Left renal pelvis (tissue), 4 donors: ENCODE measurements around the gene LEF1. TPM values are rescaled to one million over a fixed set of nuclear protein-coding genes. Genes with fewer than 3 reads are reported as not detected.

Experiments used
- DNase-seq, 4 donors: peaks; one replicate each; pipeline ENCODE4 v3.0.0-alpha.2; 2013; ENCODE audit warnings: low read depth in 4 of 4, low spot score in 3 of 4
- polyA plus RNA-seq, 4 donors: library from polyadenylated mRNA; unstranded; fragments of 120-200 nt; gene quantifications; one replicate each; pipeline ENCODE4 v1.2.1, GENCODE V29; 2013; ENCODE audit not compliant: insufficient read length in 4 of 4

The LEF1 gene
- polyA plus RNA-seq, 4 donors, result 70.6 to 124 (median 84.9) TPM

DNA sequence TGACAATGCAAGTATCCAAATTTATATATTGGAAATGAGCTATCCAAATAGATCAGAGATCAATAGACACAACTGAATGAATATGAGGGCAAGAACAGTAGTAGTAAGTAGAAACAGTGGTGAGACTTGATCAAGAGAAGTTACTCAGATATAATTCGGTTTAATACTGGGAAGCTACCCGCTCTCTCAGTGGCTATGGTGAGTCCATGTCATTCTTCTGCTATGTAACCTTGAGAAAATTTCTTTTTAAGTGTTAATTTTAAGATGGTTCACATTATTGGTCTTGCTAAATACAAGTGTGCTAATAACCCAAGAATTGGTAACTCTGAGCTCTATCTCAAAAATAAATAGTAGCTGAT is 53.6 kb downstream of the LEF1 start:
- no peak for DNase-seq

DNA sequence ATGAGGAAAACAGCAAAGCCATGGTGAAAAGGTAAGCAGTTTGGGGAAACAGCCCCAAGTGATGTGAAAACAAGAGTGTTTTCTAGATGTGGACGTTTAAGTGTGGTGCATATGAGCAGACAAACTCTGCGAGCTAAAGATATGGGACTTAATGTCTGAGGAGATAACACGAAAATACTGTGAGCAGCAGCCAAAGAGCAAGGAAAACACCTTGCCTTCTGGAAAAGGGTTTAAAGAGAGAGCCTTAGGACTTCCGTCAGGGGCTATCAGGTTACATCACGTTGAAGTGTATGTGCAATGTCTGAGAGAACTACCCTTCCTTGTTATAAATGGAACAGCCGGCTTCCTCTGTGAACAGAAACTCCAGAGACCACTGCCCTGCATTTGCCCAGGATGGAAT is 54.2 kb downstream of the LEF1 start:
- DNase-seq, result peak in 1 of 4 donors; percentile 17

DNA sequence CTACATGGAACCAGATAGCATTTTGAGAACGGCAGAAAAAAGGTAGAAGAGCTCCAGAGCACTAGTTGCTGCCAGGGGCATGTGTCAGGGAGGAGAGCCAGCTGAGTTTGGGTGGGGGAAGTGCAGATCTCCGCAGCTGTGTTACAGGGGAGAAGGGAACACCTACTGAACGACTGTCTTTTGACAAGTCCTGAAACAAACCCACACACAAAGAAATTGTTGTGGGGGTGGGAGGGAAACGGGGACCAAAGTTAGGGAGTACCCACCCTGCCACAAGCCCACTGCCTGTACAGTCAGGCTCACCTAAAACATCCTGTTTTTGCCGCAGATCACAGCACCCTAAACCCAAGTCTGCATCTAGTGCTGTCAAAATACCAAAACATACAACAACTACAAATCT is 55.5 kb downstream of the LEF1 start:
- DNase-seq, result no peak

- DNase-seq, result no peak
These were observed 57.0 kb downstream of the LEF1 start for GRCh38 chr4:108111781-108112180.

DNA sequence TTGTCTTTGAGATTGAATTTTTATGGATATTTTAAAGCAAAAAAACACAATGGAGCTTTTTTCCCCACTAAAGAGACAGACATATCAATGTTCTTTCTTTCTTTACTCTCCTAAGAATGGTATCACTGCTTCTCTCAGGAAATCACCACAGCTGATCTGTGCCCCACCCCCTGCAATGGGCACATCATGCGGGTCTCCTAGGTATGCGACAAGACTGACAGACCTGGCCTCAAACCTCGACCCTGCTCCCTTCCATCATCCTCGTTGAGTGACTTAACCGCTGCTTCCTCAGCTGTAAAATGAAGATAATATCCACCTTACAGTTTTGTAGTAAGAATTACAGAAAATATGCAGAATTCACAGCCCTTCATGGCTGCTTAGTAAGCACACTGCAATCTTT is 58.3 kb downstream of the LEF1 start:
- no peak for DNase-seq

GRCh38 chr4:108109997-108110416 is 58.7 kb downstream of the LEF1 start:
- DNase-seq, result no peak

DNA sequence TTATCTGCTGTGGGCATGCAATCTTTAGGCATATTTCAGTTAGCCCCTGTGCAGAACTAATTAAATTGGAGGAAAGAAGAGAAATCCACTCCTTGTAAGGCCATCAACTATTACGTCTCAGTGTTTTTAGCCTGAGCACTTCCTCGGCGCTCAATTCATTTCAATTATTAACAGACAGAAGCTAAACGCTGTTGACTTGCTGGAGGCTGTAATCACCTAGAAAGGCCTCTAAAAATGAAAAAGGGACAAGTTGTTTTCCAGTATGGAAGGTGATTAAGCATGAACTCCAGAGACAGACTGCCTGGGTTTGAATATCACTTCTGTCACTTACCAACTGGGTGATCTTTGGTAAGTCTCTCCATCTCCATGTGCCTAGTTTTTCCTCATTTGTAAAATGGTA is 59.6 kb downstream of the LEF1 start:
- no peak for DNase-seq

DNA sequence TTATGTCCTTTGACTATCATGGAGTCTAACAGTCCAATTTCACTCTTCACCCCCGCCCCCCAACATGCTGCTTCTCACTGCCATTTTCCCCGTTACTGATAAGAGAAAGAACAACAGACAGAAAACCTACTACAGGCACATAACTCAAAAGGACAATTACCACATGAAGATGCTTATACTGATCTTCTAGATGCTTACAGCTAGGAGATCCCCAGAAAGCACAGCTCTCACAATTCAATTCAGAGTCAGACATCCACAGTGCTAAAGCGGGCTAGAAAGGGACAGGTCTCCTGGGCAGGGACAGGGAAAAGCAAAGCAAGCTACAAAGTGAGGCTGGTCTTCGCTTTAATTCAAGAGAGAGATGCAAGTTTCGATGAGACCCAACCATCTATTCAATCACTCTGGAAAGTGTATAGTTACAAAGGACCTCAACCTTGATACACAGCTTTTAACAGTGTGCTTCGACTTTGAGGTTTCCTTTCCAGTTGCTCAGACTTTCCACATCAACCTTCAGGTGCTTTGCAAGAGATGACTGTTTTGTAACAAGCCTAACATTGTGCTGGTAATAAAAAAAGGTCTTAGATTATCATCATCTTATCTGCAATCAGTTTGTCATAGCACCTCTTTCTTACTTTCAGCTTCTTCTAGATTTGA is 60.9 kb downstream of the LEF1 start:
- DNase-seq, result no peak

GRCh38 chr4:108107101-108107500 is 61.6 kb downstream of the LEF1 start:
- no peak for DNase-seq

GRCh38 chr4:108106186-108106585 is 62.5 kb downstream of the LEF1 start:
- no peak for DNase-seq

- DNase-seq, result no peak
These were observed 65.5 kb downstream of the LEF1 start for GRCh38 chr4:108103099-108103862.

DNA sequence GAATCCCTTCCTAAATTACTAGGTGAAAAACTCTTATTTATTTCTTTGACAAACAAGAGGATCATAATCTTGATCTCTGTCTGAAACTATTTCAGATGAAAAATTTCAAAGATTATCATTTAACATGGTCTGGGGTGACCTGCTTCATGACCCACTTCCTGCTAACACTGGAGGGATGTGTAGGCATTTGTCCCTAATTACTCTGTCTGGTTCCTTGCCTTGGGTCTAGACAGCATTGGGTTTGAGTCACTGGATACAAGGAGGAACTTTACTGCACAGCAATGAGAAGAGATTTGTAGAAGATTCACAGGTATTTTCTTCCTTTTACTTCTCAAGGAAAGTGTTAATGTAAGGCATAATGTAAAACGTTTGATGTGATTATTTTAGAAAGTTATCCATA is 67.9 kb downstream of the LEF1 start:
- DNase-seq, result no peak

DNA sequence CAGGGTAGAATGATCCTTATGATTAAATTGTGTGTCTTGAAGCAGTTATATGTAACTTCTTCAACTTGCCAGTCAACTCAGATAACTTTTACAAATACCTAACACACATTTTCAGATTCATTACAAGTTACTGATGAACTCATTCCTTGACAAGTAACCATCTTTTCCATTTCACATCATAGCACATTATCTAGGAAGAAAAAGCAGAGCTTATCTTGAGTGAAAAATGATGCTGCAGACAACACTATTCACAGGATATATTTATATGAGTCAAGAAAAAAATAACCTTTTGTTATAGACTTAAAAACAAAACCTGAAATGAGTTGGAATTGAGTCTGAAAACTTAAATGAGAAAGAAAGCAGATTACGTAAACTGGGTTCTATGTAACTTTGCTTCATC is 68.9 kb downstream of the LEF1 start:
- DNase-seq, result no peak

DNA sequence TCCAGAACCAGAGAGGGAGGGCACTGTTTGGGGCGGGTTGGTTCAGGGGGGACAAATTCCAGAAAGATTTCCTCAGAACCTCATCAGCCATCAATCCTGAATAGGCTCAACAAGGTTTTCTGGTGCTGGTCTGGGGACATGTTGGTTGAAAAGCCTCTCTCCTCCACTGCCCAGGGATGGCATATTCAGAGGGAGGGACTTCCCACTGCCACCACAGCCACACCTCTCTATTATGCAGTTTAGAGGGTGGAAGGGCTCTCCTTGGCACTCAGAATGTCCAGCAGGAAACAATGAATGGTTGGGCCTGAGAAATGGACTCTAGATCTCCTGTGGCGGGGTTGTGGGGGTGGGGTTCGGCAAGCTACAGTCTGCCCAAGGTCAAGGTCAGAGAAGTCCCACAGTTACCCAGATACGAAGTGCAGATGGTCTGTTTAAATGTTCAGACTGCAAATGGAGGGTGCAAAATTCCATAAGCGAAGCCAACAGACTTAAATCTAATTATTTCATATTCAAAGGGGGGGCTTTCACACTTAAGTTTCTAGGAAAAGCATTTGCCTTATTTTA is 70.7 kb downstream of the LEF1 start:
- DNase-seq, result no peak

GRCh38 chr4:108094923-108095482 is 73.7 kb downstream of the LEF1 start:
- DNase-seq, result no peak

DNA sequence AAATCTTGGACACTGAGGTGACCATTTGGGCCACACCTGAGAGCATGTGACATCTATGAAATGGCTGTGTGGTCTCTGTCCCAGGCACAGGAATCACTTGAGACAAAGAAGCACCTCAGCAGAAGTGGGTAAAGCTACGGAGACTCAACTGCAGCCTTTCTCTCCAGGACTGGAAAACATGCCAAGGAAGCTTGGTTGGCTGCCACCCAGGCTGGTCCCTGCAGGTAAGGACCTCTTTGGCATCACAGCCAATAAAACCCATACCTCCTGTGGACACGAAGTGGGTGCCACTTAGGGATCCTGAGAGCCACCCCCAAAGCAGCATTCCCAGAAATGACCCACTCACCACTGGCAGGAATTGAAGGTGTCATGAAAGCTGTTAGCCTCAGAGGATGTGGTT is 74.6 kb downstream of the LEF1 start:
- DNase-seq, result no peak

DNA sequence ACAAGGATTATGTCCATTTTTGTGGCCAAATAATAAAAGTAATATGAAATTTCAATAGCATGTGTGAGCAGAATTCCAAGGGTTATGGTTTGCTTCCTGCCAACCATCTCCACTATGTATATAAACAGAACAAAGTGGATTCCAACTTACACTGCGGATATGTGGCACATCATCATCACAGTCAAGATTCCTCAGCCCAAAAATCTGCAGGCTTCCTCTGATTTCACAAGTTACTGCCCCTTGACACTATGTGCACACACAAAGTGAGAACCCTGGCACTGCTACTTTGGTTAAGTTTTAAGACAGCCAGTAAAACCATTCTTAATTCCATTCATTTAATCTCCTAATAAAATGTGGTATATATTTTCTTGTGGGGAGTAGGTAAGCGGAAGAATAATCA is 76.4 kb downstream of the LEF1 start:
- DNase-seq, result no peak

GRCh38 chr4:108087293-108087967 is 81.3 kb downstream of the LEF1 start:
- no peak for DNase-seq

GRCh38 chr4:108081256-108081655 is 87.5 kb downstream of the LEF1 start:
- no peak for DNase-seq

DNA sequence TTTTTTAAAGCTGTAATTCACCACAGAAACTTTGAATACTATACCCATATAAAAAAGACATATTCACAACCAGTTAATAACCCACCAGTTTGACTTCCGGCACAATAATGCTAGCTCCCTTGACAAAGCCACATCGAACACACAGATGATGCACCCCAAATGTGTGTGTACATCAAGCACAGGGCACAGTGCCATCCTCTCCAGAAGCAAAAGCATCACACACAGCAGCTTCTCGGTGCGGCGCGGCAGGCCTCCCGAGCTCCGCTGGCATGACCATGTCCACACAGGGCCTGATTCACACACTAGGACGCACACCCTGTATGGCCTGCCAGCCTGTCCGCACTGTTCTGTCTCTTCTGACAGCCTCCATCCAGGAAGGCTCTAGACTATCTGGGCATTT is 88.0 kb downstream of the LEF1 start:
- DNase-seq, result no peak

DNA sequence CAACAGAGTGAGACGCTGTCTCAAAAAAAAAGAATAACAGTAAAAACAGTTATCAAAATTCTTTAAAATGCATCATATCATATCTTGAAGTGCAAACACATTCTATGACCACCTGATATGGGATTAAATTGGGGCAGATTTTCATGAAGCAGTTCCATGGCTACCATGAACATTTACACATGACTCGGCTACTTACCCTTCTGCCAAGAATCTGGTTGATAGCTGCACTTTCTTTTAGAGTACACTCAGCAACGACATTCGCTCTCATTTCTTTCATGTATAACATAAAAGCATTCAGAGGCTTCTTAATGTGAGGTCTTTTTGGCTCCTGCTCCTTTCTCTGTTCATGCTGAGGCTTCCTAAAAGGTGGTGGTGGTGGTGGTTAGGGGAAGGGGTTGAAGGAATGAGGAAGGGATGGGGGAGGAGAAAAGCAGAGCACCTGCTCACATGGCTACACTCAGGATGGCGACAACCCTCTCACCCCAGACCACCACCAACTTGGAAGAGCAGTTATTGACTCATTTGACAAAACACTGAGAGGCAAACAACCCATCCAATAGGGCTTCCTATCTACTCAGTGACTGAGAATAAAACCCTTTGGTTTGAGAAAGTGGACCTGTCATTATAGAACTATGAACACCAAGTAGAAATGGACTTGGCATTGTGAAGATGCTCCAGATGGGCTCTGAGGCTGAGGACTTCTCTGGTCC is 90.6 kb downstream of the LEF1 start:
- DNase-seq, result no peak
